Effector memory CD8-positive, alpha-beta T cell (primary cell): ENCODE measurements around the gene EVL.

Experiments
- ATAC-seq: fragments of 150-1000 bp; cut with Tn5 transposase; replicated peaks from 2 replicates; pipeline ENCODE4 v1.10.0; 2021; ENCODE audit warnings: mild to moderate bottlenecking, moderate library complexity
- DNase-seq, 3 experiments: peaks; one replicate each; pipeline ENCODE4 v3.0.0; 2021
- H3K27ac Mint-ChIP-seq, 2 donors: one replicate each; pipeline ENCODE4 v1.8.0; 2022; ENCODE audit warnings: mild to moderate bottlenecking in 2 of 2, mixed read lengths in 2 of 2, moderate library complexity in 2 of 2
- H3K27me3 Mint-ChIP-seq, 2 donors: one replicate each; pipeline ENCODE4 v1.8.0; 2022; ENCODE audit warnings: mixed read lengths in 2 of 2
- H3K36me3 Mint-ChIP-seq: one replicate; pipeline ENCODE4 v1.8.0; 2022; ENCODE audit warnings: mild to moderate bottlenecking, moderate library complexity, mixed read lengths; ENCODE audit not compliant: insufficient read depth
- H3K4me1 Mint-ChIP-seq, 2 donors: one replicate each; pipeline ENCODE4 v1.8.0; 2022; ENCODE audit warnings: low read depth in 2 of 2, mixed read lengths in 2 of 2
- H3K4me3 Mint-ChIP-seq, 2 donors: one replicate each; pipeline ENCODE4 v1.8.0; 2022; ENCODE audit warnings: mild to moderate bottlenecking in 2 of 2, mixed read lengths in 2 of 2, moderate library complexity in 2 of 2
- H3K9me3 Mint-ChIP-seq, 2 donors: one replicate each; pipeline ENCODE4 v1.8.0; 2022; ENCODE audit warnings: mixed read lengths in 2 of 2

The EVL gene

DNA sequence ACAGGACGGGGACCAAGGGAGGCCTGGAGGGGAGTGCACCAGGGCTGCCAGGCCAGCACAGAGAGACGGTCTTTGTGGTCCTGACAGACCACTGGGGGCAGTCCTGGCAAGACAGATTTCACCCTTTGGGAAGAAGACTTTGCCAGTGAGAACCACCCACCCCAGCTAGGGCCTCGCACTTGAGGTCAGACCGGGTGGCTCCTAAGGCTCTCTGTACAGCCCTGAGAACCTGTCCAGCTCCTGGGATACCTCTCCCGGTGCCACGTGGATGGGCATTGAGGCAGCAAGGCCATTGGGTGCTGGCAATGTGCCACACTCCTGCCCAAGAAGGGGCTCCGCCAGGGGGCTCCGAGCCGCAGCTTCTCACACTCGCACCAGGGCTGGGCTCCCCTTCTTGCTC lies 51.8 kb downstream of the EVL start:
- Mint-ChIP-seq H3K27me3 (no peaks in the 10 kb centered on the region), H3K27ac (peak overlapping the region in 1 of 2 donors; percentile 83), H3K9me3 (no peaks in the 10 kb centered on the region), H3K4me3 (no peak overlapping the region), H3K4me1 (peaks cover 48 to 50% of the 10 kb centered on the region in 2 donors), H3K36me3 (peaks cover 85% of the 10 kb centered on the region)
- no peak for DNase-seq
- no peak for ATAC-seq

DNA sequence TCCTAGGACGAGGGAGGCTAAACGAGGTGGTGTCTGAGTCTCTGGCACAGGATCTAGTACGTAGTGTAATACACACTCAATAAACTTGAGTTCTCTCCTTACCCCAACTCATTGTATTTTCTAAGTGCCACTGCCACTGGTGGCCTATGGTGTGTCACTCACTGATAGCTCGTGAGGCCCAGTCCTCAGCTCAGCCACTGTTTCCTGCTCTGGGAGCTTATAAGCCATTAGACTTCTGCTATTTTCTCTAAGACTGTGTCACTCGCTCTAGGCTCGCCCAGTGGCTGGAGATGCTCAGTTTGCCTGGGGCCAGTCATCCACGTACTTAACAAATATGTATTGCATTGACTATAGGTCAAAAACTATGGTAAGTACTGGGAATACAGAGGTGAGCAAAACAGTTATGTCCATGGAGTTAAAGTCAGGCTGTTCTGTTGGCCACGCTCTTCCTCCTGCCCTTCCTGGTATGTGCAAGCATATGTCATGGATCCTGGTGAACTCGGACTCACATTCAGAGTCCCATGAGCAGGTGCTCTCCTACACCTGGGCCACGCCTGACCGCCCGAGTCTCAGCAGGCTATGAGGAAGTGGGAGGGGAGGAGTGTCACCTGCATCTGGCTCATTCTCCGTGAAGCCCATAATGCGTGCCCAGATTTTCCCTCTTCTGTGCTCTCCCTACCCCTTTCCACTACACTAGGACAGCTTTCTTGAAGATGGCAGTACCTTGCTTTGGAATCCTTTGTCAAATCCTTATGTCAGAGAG lies 52.6 kb downstream of the EVL start:
- no peak for ATAC-seq
- H3K4me1 Mint-ChIP-seq, result peaks cover 42 to 44% of the 10 kb centered on the region in 2 donors
- H3K36me3 Mint-ChIP-seq, result peaks cover 79% of the 10 kb centered on the region
- no peaks in the 10 kb centered on the region for H3K27me3 Mint-ChIP-seq
- DNase-seq, result no peak
- H3K9me3 Mint-ChIP-seq, result no peaks in the 10 kb centered on the region
- peak overlapping the region; percentile 71 to 84 for H3K27ac Mint-ChIP-seq
- no peak overlapping the region for H3K4me3 Mint-ChIP-seq

GRCh38 chr14:100118396-100119011 lies 53.3 kb downstream of the EVL start:
- no peak for DNase-seq
- peak overlapping the region; percentile 71 to 84 for H3K27ac Mint-ChIP-seq
- H3K36me3 Mint-ChIP-seq, result peaks cover 79% of the 10 kb centered on the region
- no peaks in the 10 kb centered on the region for H3K9me3 Mint-ChIP-seq
- H3K4me1 Mint-ChIP-seq, result peaks cover 39 to 40% of the 10 kb centered on the region in 2 donors
- ATAC-seq, result no peak
- no peak overlapping the region for H3K4me3 Mint-ChIP-seq
- no peaks in the 10 kb centered on the region for H3K27me3 Mint-ChIP-seq

GRCh38 chr14:100119251-100119650 lies 54.0 kb downstream of the EVL start:
- Mint-ChIP-seq H3K27me3 (no peaks in the 10 kb centered on the region), H3K9me3 (no peaks in the 10 kb centered on the region), H3K4me3 (peak overlapping the region in 1 of 2 donors; percentile 12), H3K36me3 (peaks cover 76% of the 10 kb centered on the region), H3K27ac (peak overlapping the region in 1 of 2 donors; percentile 71), H3K4me1 (peaks cover 34 to 38% of the 10 kb centered on the region in 2 donors)
- ATAC-seq, result no peak
- no peak for DNase-seq

GRCh38 chr14:100120522-100121269 lies 55.5 kb downstream of the EVL start:
- Mint-ChIP-seq H3K27me3 (no peaks in the 10 kb centered on the region), H3K36me3 (peaks cover 81% of the 10 kb centered on the region), H3K4me3 (no peak overlapping the region), H3K4me1 (peaks cover 32 to 38% of the 10 kb centered on the region in 2 donors), H3K27ac (peak overlapping the region; percentile 13 to 61), H3K9me3 (no peaks in the 10 kb centered on the region)
- no peak for DNase-seq
- ATAC-seq, result no peak

GRCh38 chr14:100121643-100122480 lies 56.6 kb downstream of the EVL start:
- H3K27ac Mint-ChIP-seq, result peak overlapping the region in 1 of 2 donors; percentile 47
- H3K27me3 Mint-ChIP-seq, result no peaks in the 10 kb centered on the region
- peaks cover 77% of the 10 kb centered on the region for H3K36me3 Mint-ChIP-seq
- ATAC-seq (no peak), DNase-seq (no peak)
- H3K9me3 Mint-ChIP-seq, result no peaks in the 10 kb centered on the region
- no peak overlapping the region for H3K4me3 Mint-ChIP-seq
- H3K4me1 Mint-ChIP-seq, result peaks cover 26 to 30% of the 10 kb centered on the region in 2 donors

GRCh38 chr14:100122481-100123223 lies 57.4 kb downstream of the EVL start:
- H3K27ac Mint-ChIP-seq, result peak overlapping the region in 1 of 2 donors; percentile 47
- ATAC-seq (no peak), DNase-seq (no peak)
- peaks cover 29 to 34% of the 10 kb centered on the region in 2 donors for H3K4me1 Mint-ChIP-seq
- no peaks in the 10 kb centered on the region for H3K27me3 Mint-ChIP-seq
- no peaks in the 10 kb centered on the region for H3K9me3 Mint-ChIP-seq
- H3K4me3 Mint-ChIP-seq, result no peak overlapping the region
- H3K36me3 Mint-ChIP-seq, result peaks cover 73% of the 10 kb centered on the region

- DNase-seq (no peak), ATAC-seq (no peak)
- peaks cover 23 to 28% of the 10 kb centered on the region in 2 donors for H3K4me1 Mint-ChIP-seq
- peaks cover 73% of the 10 kb centered on the region for H3K36me3 Mint-ChIP-seq
- H3K4me3 Mint-ChIP-seq, result no peak overlapping the region
- H3K9me3 Mint-ChIP-seq, result no peaks in the 10 kb centered on the region
- no peaks in the 10 kb centered on the region for H3K27me3 Mint-ChIP-seq
- peak overlapping the region in 1 of 2 donors; percentile 47 for H3K27ac Mint-ChIP-seq
Observed at GRCh38 chr14:100123618-100124017, 58.4 kb downstream of the EVL start.

DNA sequence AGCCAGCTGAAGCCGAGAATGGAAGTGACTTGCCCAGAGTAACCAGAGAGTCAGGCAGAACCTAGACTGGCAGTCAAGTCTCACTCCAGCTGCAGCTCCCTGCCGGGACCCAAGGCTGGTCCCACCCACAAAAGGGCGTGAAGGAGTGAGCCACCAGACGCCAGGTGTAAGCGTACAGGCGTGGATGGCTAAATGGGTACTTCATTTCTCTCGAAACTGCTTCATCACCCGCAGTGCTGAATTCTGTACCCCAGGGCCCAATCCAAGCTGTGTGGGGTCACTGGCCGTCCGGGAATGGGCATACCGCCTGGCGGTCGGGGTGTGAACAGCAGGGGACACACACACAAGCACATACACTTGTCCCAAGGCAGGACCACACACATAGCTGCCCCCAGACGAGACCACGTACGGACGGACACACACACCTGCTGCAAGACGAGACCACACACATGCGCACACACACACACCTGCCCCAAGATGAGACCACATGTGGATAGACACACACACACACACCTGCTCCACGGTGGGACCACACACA lies 59.4 kb downstream of the EVL start:
- H3K9me3 Mint-ChIP-seq, result no peaks in the 10 kb centered on the region
- H3K4me3 Mint-ChIP-seq, result no peak overlapping the region
- no peaks in the 10 kb centered on the region for H3K27me3 Mint-ChIP-seq
- H3K4me1 Mint-ChIP-seq, result peaks cover 16 to 21% of the 10 kb centered on the region in 2 donors
- ATAC-seq (no peak), DNase-seq (no peak)
- peaks cover 71% of the 10 kb centered on the region for H3K36me3 Mint-ChIP-seq
- H3K27ac Mint-ChIP-seq, result peak overlapping the region; percentile 1 to 82

GRCh38 chr14:100126401-100126800 lies 61.2 kb downstream of the EVL start:
- Mint-ChIP-seq H3K4me3 (no peak overlapping the region), H3K27ac (no peak overlapping the region)

DNA sequence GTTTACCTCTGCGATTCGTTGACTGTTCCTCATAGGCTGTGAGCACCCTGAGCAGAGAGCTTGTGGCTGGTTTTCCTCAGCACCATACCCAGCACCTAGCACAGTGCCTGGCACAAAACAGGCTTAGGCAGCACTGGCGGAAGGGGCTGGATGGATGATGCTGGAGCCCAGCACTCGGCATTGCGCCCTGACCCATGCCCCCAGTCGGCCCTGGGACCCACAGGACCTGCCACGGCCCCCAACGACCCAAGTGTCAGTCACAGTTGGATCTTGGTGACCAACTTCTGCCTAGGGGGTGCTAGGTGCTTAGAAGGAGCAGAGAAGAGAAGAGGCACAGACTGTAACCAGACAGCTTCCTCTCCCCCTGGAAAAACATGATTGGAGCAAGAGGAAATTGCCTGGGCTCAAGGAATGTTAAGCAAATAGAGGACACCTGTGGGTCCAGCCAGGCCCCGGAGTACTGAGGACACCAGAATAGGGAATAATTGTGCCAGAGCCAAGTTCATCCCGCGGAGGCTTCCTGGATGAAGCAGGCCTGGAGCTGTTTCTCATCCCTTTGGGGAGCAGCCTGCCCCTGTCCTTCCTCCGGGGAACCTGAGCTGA lies 62.7 kb downstream of the EVL start:
- peaks cover 11 to 20% of the 10 kb centered on the region in 2 donors for H3K4me1 Mint-ChIP-seq
- H3K4me3 Mint-ChIP-seq, result no peak overlapping the region
- no peaks in the 10 kb centered on the region for H3K9me3 Mint-ChIP-seq
- H3K27me3 Mint-ChIP-seq, result no peaks in the 10 kb centered on the region
- H3K36me3 Mint-ChIP-seq, result peaks cover 83% of the 10 kb centered on the region
- ATAC-seq, result no peak
- H3K27ac Mint-ChIP-seq, result peak overlapping the region in 1 of 2 donors; percentile 44
- no peak for DNase-seq

More at GRCh38 chr14:100126401-100126800, 61.2 kb downstream of the EVL start:
- Mint-ChIP-seq H3K36me3 (peaks cover 76% of the 10 kb centered on the region), H3K4me1 (peaks cover 14 to 18% of the 10 kb centered on the region in 2 donors), H3K9me3 (no peaks in the 10 kb centered on the region), H3K27me3 (no peaks in the 10 kb centered on the region)
- DNase-seq (no peak), ATAC-seq (no peak)

DNA sequence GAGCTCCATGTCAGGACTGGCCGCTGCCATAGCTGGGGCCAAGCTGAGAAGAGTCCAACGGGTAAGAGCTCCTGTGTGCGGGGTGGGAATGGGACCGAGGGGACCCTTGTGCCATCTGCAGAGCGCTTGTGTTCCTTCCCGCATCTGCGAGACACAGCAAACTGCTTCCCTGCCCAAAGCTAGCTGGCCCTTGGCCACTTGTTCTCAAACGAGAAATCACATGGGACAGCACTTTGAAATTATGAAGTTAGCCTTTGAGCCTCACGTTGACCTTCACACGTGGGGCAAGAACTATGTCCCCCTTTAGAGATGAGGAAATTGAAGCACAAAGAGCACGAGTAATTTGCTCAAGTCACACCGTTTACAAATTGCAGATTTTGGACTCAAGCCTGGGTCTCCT lies 63.5 kb downstream of the EVL start:
- H3K4me3 Mint-ChIP-seq, result no peak overlapping the region
- H3K9me3 Mint-ChIP-seq, result no peaks in the 10 kb centered on the region
- H3K27me3 Mint-ChIP-seq, result no peaks in the 10 kb centered on the region
- no peak overlapping the region for H3K27ac Mint-ChIP-seq
- DNase-seq (no peak), ATAC-seq (no peak)
- peaks cover 9 to 17% of the 10 kb centered on the region in 2 donors for H3K4me1 Mint-ChIP-seq
- peaks cover 83% of the 10 kb centered on the region for H3K36me3 Mint-ChIP-seq
